GM12892 (cell line): Measurements from ENCODE around the gene FAM124A.

ENCODE experiments used
- POLR2A ChIP-seq: IDR thresholded peaks from 2 replicates; pipeline ENCODE4 v1.6.1; 2011; ENCODE audit warnings: low read depth, low read length, control low read depth
- POLR2AphosphoS5 ChIP-seq: IDR thresholded peaks from 2 replicates; pipeline ENCODE4 v1.6.1; 2011; ENCODE audit warnings: low read depth, low read length, control low read depth
- TAF1 ChIP-seq: IDR thresholded peaks from 2 replicates; pipeline ENCODE4 v1.6.1; 2011; ENCODE audit warnings: low read depth, mild to moderate bottlenecking, control low read depth, low read length, borderline replicate concordance

DNA sequence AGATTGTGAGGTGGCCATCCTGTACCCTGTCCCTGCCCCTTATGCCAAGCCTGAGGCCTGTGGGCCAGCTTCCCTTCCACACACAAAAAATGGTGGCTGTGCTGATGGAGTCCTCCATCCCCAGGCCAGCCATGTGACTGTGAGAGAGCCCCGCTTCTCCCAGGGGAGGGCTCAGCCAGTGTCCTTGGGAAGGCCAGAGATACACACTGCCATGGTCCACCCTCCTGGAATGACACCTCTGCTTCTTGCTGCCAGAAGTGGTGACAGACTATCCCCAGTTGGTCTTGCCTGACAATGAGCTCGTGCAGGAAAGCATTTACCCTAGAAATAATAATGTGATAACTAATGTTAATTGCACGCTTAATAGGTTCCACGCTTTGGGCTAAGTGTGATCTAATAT is 38.0 kb downstream of the FAM124A start:
- TF ChIP-seq POLR2A (no peak), TAF1 (no peak), POLR2AphosphoS5 (no peak)
